CD4-positive, alpha-beta T cell treated with Interleukin-2 at 100 ng/mL for 4 hours (primary cell): ENCODE results near the gene HK1.
"Not testable (repeated sequence)": the region's sequence is repeated elsewhere in the genome, so short reads cannot be mapped to it uniquely, and the experiment has no call there.

Experiments used
- DNase-seq: peaks from one replicate; pipeline ENCODE4 v3.0.0-alpha.2; 2020; ENCODE audit warnings: low spot score

The HK1 gene

DNA sequence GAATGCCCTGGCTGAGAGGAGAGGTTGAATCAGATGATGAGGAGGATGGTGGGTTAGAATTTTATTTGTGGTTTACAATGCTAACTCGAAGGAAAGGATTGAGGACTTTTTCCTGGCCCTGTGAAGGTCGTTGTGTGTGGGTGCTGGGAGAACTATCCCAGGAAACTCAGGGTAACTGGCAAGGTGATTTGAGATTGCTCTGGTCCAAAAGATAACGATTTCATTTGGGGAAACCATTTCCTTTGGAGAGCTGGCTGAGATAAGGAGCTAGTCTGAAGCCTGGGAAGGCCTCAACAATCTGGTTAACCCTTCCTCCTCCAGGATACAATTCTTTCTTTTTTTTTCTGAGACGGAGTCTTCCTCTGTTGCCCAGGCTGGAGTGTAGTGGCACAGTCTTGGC is 33.0 kb downstream of the HK1 start:
- DNase-seq, result no peak

DNA sequence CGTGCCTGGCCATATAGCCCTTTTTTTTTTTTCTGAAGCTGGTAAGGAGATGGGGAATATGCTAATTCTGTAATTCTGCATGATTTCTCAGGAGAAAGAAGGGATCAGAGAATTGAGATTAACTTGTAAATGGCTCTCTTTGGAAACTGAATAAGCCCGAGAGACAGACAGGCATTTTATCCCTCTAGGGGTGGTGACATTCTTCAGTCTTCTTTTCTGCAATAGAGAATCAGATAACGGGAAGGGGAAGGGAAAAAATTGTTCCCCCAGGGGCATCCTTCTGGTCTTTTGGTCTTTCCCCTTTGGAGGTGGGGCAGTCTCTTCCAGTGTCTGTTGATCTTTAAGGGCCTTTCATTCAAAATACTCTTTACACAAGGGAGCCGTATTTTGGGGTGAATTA is 34.2 kb downstream of the HK1 start:
- no peak for DNase-seq

DNA sequence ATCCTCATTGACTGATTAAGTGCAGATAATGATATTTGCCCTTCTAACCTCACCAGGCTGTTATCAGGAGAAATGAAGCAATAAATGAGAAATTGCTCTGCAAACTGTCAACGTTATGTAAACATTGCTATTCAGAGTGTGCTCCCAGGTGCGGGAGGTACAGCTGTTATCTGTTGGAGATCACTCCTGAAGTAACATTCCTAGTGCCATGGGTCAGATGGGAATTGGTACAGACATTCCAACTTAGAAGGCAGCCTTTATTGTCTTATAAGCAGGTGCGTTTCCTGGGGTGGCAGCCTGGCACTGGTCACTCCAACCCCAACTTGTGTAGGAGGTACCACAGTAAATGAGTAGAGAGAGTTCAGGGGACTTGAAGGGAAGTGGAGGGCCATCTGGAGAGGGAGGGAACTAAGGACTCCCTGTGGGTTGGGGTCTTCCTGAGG is 36.8 kb downstream of the HK1 start:
- DNase-seq, result no peak

DNA sequence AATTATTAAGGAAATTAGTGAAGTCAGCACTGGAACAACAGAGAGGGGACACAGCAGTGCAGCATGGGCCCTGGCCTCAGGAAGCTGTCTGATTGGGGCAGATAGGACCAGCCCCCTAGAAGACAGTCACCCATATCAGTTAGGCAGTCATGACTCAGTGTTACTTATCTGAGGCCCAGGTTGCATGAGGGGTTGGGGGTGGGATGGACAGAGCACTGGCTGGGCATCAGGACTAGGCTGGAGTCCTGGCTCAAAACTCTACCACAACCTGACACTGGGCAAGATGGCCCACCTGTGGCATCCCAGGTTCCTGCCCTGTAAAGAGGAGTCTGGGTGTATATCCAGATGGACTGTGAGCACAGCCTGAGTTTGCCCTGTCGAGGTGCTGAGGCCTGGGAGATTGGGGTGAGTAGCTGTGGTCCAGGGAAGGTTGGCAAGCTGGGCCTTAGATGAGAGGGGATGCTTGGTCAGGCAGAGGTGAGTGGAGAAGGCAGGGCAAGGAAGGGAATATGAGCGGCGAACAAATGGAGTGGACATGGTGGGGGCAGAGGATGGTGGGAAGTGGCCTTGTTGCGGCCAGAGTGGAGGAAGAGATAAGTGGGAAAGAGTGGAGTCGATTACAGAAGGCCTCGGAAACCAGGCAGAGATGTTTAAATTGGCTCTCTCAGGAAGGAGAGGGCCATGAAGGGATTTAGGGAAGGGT is 37.5 kb downstream of the HK1 start:
- no peak for DNase-seq

DNA sequence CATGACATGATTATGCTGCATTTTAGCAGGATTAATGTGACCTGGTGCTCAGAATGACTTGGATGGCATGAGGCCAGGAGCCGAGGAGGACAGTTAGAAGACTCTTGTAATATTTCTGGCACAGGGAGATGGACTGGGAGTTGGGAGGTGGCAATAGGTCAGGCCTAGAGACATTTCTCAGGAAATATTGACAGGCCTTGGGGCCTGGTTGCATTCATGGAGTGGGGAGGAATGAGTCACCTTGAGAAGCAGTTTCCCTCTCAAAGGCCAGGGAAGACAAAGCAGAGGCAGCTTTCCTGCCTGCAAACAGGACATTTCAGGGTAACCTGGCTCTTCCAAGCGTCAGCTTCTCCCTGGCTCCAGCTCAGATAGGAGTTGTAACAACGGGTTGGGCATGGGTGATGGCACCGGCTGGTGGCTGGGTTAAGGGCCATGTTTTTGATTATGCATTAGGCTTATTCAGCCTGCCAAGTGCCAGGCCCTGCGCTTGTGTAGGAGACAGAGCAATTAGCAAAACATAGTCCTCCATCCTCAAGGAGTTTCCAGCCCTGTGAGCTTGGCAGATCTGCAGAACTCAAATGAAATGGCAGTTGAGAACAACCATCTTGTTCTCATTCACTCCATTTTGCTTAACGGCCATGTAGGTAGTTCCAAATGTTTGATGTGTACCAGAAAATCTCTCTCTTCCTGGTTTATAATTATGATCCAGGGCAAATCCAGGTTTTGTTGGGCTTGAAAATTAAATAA is 38.2 kb downstream of the HK1 start:
- no peak for DNase-seq

DNA sequence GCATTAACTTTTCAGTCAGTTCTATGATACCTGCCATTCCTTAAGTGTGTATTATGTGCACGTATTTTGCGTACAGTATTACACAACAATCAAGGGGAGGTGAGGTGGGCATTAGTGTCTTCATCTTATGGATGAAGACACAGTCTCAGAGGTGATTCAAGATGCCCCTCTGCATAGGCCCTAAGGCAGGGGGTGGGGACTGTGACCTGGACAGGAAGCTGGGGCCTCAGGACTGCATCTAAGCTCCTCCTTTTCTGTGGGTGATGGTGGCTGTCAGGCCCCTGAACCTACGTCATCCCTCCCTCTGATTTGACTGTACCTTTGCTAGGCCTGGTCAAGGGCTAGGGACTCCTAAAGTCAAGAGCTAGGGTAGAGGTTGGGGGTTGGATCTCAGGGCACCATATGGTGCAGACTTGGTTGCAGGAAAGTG is 38.9 kb downstream of the HK1 start:
- no peak for DNase-seq

DNA sequence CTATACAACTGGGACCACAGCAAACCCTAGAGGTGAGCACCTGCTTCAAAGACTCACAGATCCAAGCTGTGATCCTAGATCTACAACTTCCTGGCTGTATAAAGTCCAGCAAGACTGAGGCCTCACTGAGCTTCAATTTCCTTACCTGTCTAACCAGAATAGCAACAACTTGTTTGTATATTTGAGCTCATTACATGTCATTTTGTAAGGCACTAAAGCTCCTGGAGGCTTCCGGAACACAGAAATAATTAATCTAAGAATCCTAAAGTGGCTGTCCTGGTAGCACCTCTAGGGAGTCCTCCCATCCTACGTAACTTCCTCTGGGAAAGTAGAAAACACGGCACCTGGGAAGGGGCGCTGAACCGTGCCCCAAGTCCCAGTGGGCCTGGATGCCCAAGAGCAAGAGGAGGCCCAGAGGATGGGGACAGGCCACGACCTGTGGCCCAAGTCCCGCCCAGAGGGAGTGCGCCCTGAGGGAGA is 39.4 kb downstream of the HK1 start:
- no peak for DNase-seq

DNA sequence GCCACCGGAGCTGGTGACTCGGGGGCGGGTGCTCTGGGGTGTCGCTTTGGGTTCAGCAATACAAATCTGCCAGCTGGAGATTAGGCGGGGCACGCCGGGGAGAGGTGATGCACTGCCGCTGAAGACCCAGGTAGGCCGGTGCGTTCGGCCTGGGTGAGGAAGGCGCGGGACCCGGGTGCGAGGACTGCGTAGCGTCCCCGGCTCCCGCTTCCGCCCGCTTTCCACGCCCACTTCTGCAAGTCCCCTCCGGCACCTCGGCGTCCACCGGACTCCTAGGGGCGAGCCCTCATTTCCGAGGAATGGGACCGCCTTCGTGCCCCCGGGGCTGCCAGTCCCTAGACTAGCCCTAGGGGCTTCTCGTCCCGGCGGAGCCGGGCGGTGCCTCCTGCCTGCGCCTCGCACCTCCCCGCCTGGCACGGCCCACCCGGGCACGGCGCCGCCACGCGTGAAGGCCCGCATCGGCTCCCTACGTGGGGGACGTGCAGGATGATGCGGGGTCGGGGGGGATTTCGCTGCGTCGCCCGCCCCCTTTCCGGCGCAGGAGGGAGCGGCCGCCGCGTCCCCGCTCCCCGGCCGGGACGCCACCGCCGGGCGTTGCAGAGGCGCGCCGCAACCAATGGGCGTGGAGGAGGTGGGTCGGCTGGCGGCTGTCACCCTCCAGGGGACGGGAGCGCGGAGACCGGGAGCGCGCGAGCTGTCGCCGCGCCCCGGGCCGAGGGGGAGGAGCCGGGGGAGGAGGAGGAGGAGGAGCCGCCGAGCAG is 40.0 kb downstream of the HK1 start:
- DNase-seq, result peak; percentile 91

DNA sequence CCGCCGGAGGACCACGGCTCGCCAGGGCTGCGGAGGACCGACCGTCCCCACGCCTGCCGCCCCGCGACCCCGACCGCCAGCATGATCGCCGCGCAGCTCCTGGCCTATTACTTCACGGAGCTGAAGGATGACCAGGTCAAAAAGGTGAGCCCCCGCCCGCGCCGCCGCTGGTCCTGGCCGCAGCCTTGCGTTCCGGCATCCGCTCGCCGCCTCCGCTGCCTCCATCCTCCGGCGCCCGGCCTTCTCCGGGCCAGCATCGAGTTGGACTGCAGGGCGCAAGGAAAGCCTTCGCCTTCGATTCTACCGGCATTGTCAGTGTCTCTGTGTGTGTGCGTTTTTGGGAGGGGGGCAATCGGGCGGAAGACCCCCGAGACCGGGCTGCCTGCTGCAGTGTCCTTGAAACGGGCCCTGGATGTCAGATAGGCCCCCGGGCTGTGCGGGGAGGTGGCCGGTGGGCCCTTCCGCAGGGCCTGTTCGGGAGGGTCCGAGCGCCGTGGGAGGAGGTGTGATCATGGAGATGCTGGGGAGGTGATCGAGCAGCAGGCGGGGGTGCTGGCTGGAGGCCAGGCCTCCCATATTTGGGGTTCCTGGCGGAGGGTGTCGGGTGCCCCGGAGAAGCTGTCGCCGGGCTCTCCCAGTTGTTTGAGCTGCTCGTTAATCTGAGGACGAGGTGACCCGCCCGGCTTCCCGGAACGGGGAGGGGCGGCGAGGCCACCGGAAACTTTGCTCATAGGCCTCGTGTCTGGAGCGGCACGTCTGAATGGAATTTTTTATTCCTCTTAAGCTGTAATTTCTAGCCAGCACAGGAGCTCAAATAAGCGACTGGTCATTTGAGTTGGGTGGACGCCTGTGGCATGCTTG is 40.8 kb downstream of the HK1 start:
- peak; percentile 89 for DNase-seq

DNA sequence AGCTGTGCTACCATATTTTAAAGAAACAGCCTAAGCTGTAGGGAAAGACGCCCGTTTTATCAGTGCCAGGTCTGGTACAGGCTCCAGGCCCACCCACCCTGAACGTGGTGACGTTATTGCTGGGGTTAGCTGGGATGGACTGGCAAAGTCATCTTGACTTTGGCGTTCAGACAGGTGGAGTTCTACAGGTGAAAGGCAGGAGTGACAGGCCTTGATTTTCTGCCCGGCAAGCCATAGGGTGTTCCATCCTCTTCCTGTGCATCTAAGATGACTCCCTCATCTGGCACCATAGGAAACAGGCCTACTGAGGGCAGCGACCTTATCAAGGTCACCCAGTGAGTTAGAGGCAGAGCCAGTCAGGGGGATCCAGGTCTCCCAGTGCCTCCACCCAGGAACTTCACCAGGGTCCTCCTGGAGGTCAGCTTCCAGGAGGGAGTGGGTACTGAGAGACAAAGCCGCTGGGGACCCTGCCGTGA is 41.6 kb downstream of the HK1 start:
- no peak for DNase-seq

DNA sequence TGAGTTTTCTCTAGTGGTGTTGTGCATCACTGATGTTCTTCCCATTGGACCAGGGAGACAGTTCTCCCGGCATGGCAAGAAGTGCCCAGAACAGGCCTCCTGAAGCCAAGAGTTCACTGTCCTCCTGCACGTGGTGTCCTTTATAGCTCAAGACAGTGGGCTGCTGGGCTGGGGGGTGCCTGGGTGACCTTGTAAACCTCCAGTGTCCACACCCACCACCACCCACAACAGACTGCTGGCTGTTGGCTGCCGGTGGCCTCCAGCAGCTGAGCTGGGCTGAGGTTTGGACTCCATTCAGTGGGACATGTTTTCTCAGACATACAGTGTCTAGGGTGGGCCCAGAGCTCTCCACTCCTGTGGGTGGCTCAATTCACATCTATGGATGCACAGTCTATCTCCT is 42.2 kb downstream of the HK1 start:
- no peak for DNase-seq

DNA sequence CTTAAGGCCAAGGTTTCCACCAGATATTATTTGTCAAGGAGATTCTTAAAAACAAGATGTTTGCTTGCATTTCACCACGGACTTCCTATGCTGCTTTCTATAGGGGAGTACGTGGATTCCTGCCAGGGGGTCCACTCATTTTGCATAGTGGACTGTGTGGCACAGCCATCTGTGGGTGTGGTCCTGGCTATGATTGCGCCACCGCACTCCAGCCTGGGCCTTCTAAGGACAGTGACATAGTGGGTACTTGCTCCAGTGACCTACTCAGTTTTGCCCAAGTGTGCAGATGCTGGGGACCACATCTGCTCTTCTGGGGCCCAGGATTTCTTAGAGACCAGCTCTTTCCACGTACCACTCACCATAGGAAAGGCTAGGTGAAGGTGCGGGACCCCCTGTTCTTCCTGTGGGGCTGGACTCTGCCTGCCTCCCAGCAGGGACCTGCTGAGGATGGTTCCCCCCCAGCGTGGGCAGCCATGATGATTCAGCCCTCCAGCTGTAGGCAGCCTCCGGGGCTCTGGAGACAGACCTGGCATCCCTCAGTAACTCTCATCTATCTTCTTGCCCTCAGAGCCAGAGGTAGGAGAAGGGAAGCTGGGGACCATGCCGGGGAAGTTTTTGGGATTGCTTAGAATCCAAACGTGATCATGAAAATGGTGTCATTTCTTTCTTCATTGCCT is 42.9 kb downstream of the HK1 start:
- no peak for DNase-seq

DNA sequence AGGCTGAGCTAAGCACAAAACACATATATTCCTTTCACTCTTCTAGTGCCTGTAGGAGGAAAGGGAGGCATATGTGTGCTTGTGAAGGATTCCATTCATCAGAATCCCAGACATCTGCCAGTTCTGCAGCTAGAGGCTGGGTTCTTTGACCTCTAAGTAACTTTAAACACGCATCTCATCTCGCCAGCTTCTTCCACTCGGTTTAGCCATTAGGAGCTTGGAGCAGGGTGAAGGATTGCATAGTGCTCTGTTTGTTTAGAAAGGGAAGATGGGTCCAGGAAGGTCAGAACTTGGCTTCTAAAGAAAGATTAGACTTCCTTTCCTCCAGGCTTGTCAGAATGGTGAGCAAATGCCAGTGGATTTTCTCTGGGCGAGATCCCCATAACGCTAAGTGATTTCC is 43.6 kb downstream of the HK1 start:
- DNase-seq, result no peak

DNA sequence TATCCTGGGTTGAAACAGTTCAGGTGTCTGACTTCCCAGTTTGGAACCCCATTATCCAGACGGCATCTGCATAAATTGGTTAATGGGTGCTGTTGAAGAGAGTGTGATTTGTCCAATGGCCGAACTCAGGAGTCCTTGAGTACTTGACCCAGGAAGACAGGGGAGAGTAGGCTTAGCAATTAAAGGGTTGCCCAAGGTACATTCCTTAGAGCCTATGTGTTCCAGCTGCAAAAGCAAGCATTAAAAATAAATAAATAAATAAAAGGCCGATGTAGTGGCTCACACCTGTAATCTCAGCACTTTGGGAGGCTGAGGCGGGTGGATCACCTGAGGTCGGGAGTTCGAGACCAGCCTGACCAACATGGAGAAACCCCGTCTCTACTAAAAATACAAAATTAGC is 44.0 kb downstream of the HK1 start:
- DNase-seq, result not testable (repeated sequence)

DNA sequence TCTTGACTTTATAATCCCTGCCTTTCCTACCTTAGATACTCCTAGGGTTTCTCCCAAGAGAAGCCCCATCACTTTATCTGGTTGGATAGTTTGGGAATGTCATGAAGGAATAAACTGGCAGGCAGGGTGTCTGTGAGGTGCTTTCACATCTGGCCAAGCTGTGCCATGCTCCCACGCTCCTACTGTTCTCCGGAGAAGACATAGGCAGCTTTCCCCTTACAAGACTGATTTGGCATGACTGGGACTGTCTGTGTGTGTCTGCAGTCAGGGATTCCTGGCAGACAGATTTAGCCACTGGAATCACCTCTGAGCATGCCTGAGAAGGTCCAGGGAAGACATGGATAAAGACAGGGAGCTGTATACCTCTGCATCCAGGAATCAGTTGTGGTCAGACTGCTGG is 45.3 kb downstream of the HK1 start:
- no peak for DNase-seq

DNA sequence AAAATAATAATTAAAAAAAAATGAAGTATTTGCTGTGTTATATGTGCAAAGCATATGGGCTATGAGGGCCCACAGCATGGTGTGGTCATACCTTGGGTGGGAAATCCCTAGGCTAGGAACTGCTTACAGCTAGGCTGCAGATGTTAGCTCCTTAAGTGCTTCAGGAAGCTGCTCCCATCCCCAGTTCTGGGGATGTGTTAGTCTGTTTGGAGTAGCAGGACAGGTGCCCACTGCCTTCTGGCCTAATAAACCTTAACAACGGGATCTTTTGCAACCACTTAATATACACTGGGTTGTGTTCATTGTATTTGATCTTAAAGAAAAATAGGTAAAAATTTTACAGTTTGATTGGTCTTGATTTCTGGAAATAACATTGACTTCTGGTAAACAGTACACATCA is 46.3 kb downstream of the HK1 start:
- DNase-seq, result no peak

DNA sequence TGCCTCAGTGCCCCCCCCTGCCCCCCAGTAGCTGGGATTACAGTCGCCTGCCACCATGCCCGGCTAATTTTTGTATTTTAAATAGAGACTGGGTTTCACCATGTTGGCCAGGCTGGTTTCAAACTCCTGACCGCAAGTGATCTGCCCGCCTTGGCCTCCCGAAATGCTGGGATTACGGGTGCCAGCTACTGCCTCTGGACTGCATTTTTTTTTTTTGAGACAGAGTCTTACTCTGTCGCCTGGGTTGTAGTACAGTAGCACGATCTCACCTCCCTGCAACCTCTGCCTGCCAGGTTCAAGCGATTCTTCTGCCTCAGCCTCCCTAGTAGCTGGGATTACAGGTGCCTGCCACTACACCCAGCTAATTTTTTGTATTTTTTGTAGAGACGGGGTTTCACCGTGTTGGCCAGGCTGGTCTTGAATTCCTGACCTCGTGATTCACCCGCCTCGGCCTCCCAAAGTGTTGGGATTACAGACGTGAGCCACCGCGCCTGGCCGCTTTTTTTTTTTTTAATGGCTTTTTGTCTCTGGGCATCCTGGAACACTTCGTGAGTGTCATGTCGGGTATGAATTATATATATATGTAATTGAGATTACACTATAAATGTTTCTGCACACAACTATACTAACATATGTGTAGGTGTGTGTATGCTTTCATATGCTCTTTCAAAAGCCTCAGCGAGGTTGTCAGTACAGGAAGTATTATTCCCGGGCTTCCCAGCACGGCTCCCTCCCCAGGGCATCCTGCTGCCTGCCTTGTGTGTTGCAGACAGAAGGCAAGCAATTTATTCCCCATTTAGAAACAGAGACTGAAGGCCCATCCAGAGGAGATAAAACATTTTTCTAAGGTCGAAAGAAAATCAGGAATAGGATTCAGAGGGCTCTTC is 47.6 kb downstream of the HK1 start:
- not testable (repeated sequence) for DNase-seq

DNA sequence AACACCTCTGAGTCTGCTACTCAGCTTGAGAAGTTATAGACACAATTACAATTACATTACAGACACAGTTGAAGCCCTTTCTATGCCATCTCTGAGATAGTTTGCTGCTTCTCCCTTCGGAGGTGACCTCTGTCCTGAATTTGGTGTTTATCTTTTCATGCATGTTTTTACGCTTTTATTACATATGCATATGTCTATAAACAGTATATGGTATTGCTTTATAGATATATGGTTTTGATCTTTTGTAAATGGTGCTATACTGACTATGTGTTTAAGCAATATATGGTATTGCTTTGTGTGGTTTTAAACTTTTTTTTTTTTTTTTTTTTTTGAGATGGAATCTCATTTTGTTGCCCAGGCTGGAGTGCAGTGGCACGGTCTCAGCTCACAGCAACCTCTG is 48.4 kb downstream of the HK1 start:
- no peak for DNase-seq

DNA sequence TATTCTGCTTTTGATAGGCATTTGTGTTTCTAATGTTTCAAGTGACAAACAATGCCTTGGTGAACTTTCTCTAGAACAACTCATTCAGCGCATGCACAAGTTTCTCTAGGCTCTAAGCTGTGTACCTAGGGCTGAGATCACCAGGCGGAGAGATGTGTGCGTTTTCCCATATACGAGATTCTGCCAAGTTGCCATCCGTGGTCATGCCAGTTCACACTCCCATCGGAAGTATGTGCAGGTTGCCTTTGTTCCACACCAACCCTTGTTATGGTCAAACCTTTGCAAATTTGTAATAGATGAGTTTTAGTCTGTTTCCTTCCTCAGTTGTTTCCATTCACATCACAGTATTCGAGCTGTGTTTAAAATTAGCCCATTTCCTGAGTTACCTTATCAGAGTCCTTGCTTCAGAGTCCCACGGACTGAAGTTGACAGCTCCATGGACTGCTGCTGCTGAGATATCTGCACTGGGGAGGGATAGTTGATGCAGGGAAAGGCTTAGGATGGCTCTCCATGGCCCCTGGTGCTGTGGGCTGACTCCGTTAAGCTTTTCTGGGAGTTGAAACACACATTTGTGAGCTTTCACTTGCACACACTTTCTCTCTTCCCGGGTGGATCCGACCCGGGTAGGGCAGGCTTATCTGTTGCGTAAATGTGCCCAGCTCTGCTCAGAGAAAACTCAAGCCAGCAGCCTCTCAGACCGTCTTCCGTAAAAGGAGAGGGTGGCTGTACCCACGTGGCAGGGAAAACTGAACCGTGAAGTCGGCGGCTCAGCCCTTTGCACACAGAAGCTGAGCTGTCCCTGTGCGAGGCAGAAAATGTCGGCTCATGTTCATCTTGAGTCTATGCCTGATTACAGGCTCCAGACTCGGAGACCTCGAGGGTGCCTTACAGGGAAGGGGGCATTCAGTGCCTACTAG is 49.4 kb downstream of the HK1 start:
- peak; percentile 44 for DNase-seq
